ENCODE results near the gene SLC12A8. TPM values are rescaled to one million over a fixed set of nuclear protein-coding genes. Genes with fewer than 3 reads are reported as not detected.

The SLC12A8 gene
- total and polyA plus RNA-seq, 5 donors from 2014 or later, result not detected

DNA sequence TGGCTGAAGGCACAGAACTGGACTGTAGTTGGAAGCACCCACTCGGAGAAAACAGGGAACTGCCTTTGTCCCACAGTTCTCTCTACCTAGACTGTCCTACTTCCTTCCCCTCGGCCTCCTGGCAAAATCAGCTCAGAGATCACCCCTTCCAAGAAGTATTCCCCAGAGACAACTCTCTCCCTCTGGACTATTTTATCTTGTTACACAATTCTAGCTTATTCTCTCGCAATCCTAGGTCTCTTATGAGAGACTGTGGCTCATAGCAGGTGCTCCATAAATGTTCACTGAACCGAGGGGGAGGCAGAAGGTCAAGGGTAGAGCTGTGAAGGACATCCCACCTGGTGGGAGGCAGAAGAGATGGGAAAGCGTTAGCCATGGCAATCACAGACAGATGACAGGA, 167.4 kb downstream of the SLC12A8 start:
- H3K36me3 ChIP-seq (ENCODE audit: control insufficient read depth, insufficient read depth, low read length), result peaks cover 4% of the 10 kb centered on the region
- Mint-ChIP-seq H3K9me3 (no peaks in the 10 kb centered on the region), H3K36me3 (peaks cover 10% of the 10 kb centered on the region), H3K4me3 (no peak overlapping the region), H3K27me3 (no peaks in the 10 kb centered on the region), H3K27ac (no peak overlapping the region), H3K4me1 (peaks cover 11 to 41% (median 21%) of the 10 kb centered on the region in 4 donors)
- no peak overlapping the region for H3K27ac ChIP-seq (ENCODE audit: insufficient read depth, low read length, poor library complexity, severe bottlenecking)
- no peaks in the 10 kb centered on the region for H3K27me3 ChIP-seq (ENCODE audit: control insufficient read depth, insufficient read depth, low read length)
- ATAC-seq (ENCODE audit: low read depth in 2 of 2) (no peak), DNase-seq (no peak)
- H3K4me1 ChIP-seq (ENCODE audit: control insufficient read depth, insufficient read depth, low read length, poor library complexity, severe bottlenecking), result no peaks in the 10 kb centered on the region
- no peaks in the 10 kb centered on the region for H3K9me3 ChIP-seq (ENCODE audit: control insufficient read depth in 2 of 2, low read length in 2 of 2)
- no peak overlapping the region for H3K4me3 ChIP-seq (ENCODE audit: low read depth, low read length)

DNA sequence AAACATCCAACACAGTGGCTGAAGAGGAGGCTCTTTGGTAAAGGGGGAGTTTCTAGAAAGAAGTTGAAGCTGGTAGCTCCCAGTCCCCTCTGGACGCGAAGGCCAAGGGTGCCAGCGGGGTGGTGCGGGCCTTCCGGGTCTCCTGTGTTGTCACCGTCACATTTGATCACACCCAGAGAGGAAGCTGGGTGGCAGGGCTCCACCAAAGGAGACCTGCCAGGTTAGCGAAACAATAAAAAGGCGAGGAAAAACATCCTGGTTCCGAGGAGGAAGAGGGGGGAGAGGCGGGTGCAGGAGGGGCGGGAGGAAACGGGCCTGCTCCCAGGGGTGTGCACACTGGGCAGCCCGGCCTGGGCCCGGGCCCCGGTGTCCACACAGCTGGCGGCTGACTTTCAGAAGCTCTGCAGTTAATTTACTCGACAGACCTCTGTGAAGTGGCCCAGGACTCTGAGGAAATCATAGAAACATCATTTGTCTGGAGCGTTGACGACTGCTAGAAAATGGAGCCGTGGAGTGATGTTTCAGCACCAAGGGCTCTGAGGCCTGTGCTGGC, 168.9 kb downstream of the SLC12A8 start:
- Mint-ChIP-seq H3K27me3 (no peaks in the 10 kb centered on the region), H3K9me3 (no peaks in the 10 kb centered on the region), H3K4me1 (peaks cover 11 to 48% (median 24%) of the 10 kb centered on the region in 4 donors), H3K36me3 (peaks cover 11% of the 10 kb centered on the region), H3K27ac (no peak overlapping the region), H3K4me3 (no peak overlapping the region)
- H3K27me3 ChIP-seq (ENCODE audit: control insufficient read depth, insufficient read depth, low read length), result no peaks in the 10 kb centered on the region
- no peak for ATAC-seq (ENCODE audit: low read depth in 2 of 2)
- no peaks in the 10 kb centered on the region for H3K4me1 ChIP-seq (ENCODE audit: control insufficient read depth, insufficient read depth, low read length, poor library complexity, severe bottlenecking)
- peaks cover 4% of the 10 kb centered on the region for H3K36me3 ChIP-seq (ENCODE audit: control insufficient read depth, insufficient read depth, low read length)
- no peak for DNase-seq
- no peaks in the 10 kb centered on the region for H3K9me3 ChIP-seq (ENCODE audit: control insufficient read depth in 2 of 2, low read length in 2 of 2)
- H3K27ac ChIP-seq (ENCODE audit: insufficient read depth, low read length, poor library complexity, severe bottlenecking), result no peak overlapping the region
- H3K4me3 ChIP-seq (ENCODE audit: low read depth, low read length), result no peak overlapping the region

DNA sequence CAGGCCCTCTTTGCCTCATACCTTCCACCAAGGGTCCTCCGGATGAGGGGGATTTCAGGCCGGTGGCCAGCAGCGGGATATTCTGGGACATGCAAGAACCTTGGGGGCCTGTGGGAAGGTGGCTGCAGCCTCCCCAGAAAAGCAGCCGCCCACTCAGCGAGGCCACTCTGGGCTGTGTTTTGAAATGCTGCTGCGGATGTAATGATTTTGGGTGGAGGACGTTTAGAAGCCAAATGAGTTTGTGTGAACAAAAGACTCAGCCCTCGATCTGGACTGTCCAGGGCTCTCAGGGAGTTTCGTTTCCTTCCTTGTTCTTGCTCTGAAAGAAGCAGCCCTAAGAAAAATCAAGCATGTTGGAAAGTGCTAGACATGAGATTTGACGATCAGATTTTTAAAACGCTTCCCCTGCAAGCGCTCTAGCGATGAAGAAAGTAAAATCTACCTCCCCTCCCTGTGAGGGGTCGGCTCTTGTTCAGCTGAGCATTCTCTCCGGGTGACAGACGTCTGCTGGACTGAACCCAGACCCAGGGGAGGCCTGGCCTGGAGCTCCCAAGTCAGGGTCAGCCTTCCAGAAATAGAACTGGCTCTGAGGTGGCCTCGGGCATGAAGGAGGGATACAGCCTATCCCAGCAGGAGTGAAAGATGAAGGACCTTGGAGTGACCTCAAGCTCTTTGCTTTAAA, 169.7 kb downstream of the SLC12A8 start:
- H3K27ac Mint-ChIP-seq, result no peak overlapping the region
- H3K4me1 ChIP-seq (ENCODE audit: control insufficient read depth, insufficient read depth, low read length, poor library complexity, severe bottlenecking), result no peaks in the 10 kb centered on the region

DNA sequence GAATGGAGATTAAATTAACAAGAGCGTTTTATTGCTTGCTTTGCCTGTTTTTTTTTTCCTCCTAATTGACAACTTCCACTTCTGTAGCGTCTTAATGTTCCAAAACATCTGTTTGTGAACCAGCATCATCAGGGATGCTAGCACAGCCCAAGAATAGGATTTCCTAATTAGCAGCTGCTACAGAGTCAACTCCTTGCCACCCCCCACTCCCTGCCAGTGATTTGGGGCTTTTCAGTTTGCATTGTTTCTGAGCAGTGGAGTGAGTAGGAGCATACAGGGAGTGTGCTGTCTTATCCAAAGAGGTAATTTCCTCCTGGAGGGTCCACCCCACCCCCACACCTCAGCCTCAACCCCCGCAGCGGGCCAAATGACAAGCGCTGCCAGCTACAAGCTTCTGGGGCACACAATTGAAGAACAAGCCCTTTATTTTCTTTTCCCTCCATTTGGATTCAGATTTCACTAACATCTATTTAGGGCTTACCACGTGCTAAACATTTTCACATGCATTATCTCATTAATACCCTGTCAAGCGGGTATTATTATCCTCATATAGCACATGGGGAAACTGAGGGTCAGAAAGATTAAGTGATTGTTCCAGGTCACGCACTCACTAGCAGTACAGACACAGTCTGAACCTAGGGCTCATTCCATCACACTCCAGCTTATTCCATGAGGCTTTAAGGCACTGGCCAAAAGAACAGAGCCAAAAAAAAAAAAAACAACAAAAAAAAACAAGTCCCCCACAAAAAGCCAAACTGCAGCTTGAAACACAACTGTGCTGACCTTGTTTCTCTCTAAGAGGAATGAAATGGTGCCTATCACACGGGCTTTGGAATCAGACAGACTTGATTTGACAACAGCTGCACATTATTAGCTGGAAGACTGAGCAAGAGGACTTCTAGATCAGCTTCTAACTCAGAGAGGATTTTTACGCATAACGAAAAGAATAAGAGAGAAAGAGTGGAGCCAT, 173.1 kb downstream of the SLC12A8 start:
- H3K9me3 ChIP-seq (ENCODE audit: control insufficient read depth in 2 of 2, low read length in 2 of 2), result peaks cover 8 to 10% of the 10 kb centered on the region in 2 experiments
- Mint-ChIP-seq H3K9me3 (peaks cover 0 to 14% (median 5%) of the 10 kb centered on the region in 7 donors), H3K4me1 (peaks cover 26 to 41% (median 35%) of the 10 kb centered on the region in 4 donors), H3K36me3 (peaks cover 14% of the 10 kb centered on the region), H3K27ac (peak overlapping the region in 1 of 3 donors; percentile 48), H3K4me3 (no peak overlapping the region), H3K27me3 (no peaks in the 10 kb centered on the region)
- ATAC-seq (ENCODE audit: low read depth in 2 of 2) (no peak), DNase-seq (no peak)
- no peaks in the 10 kb centered on the region for H3K36me3 ChIP-seq (ENCODE audit: control insufficient read depth, insufficient read depth, low read length)
- no peak overlapping the region for H3K27ac ChIP-seq (ENCODE audit: insufficient read depth, low read length, poor library complexity, severe bottlenecking)
- H3K27me3 ChIP-seq (ENCODE audit: control insufficient read depth, insufficient read depth, low read length), result no peaks in the 10 kb centered on the region
- H3K4me3 ChIP-seq (ENCODE audit: low read depth, low read length), result no peak overlapping the region
- H3K4me1 ChIP-seq (ENCODE audit: control insufficient read depth, insufficient read depth, low read length, poor library complexity, severe bottlenecking), result no peaks in the 10 kb centered on the region

More for the DNA sequence above, 169.7 kb downstream of the SLC12A8 start:
- H3K4me1 Mint-ChIP-seq, result peaks cover 12 to 43% (median 25%) of the 10 kb centered on the region in 4 donors
- no peaks in the 10 kb centered on the region for H3K27me3 ChIP-seq (ENCODE audit: control insufficient read depth, insufficient read depth, low read length)
- no peak overlapping the region for H3K4me3 ChIP-seq (ENCODE audit: low read depth, low read length)
- no peak for DNase-seq
- no peak for ATAC-seq (ENCODE audit: low read depth in 2 of 2)
- H3K27ac ChIP-seq (ENCODE audit: insufficient read depth, low read length, poor library complexity, severe bottlenecking), result no peak overlapping the region
- H3K9me3 ChIP-seq (ENCODE audit: control insufficient read depth in 2 of 2, low read length in 2 of 2), result no peaks in the 10 kb centered on the region
- H3K36me3 Mint-ChIP-seq, result peaks cover 11% of the 10 kb centered on the region
- peaks cover 2% of the 10 kb centered on the region for H3K36me3 ChIP-seq (ENCODE audit: control insufficient read depth, insufficient read depth, low read length)
- peaks cover 0 to under 1% (median 0%) of the 10 kb centered on the region in 7 donors for H3K9me3 Mint-ChIP-seq
- H3K4me3 Mint-ChIP-seq, result no peak overlapping the region
- H3K27me3 Mint-ChIP-seq, result no peaks in the 10 kb centered on the region

DNA sequence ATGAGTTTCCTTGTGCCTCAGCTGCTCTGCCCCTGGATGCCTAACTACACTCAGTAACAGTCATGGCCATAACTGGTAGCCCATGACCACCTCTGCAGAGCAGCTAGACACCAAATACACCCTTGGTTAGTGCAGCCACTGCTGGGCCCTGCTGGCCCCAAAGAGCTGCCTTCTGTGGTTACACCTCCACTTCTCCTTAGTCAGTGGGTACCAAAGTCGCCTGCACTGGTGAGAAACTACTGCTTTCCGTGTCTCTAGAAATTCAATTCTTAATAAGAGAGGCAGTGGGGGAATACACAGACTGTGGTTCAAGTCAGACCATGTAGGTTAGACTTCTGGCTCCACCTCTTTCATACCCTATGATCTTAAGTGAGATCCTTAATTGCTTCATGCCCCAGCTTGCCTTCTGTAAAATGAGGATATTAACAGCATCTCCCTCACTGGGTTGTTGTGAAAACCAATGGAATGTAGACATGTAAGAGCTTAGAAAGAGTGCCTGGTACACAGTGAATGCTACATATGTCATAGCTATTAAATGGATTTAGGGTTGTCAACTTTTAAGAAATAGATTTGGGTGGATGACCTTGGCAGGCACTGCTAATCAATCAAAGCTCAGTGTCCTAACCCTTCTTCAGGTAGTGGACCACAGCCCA, 174.9 kb downstream of the SLC12A8 start:
- Histone ChIP-seq H3K4me3 (ENCODE audit: low read depth, low read length) (no peak overlapping the region), H3K27me3 (ENCODE audit: control insufficient read depth, insufficient read depth, low read length) (no peaks in the 10 kb centered on the region), H3K9me3 (ENCODE audit: control insufficient read depth in 2 of 2, low read length in 2 of 2) (peaks cover 8 to 10% of the 10 kb centered on the region in 2 experiments), H3K36me3 (ENCODE audit: control insufficient read depth, insufficient read depth, low read length) (no peaks in the 10 kb centered on the region), H3K27ac (ENCODE audit: insufficient read depth, low read length, poor library complexity, severe bottlenecking) (no peak overlapping the region), H3K4me1 (ENCODE audit: control insufficient read depth, insufficient read depth, low read length, poor library complexity, severe bottlenecking) (no peaks in the 10 kb centered on the region)
- DNase-seq (no peak), ATAC-seq (ENCODE audit: low read depth in 2 of 2) (no peak)
- Mint-ChIP-seq H3K4me1 (peaks cover 31 to 45% (median 35%) of the 10 kb centered on the region in 4 donors), H3K4me3 (peak overlapping the region in 1 of 4 donors; percentile 54), H3K36me3 (peaks cover 17% of the 10 kb centered on the region), H3K27ac (peak overlapping the region in 1 of 3 donors; percentile 49), H3K9me3 (peaks cover 0 to 14% (median 5%) of the 10 kb centered on the region in 7 donors), H3K27me3 (no peaks in the 10 kb centered on the region)

DNA sequence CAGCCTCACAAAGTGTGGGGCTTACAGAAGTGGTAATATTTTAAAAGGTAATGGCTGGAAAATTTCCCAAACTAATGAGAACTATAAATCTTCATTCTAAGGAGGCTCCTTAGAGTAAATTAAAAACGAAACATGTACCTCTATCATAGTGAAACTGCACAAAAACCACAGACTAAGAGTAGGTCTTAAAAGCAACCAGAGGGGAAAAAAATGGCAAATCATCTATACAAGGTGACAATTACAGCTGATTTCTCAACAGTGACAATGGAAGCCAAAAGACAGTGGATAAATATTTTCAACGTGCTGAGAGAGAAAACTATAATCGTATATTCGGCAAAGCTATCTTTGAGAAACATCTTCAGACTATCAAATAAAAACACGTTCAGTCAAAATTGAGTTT, 177.3 kb downstream of the SLC12A8 start:
- no peak overlapping the region for H3K4me3 Mint-ChIP-seq
- H3K36me3 ChIP-seq (ENCODE audit: control insufficient read depth, insufficient read depth, low read length), result no peaks in the 10 kb centered on the region
- no peak overlapping the region for H3K4me3 ChIP-seq (ENCODE audit: low read depth, low read length)
- no peak overlapping the region for H3K27ac ChIP-seq (ENCODE audit: insufficient read depth, low read length, poor library complexity, severe bottlenecking)
- H3K27me3 Mint-ChIP-seq, result no peaks in the 10 kb centered on the region
- H3K27ac Mint-ChIP-seq, result peak overlapping the region in 1 of 3 donors; percentile 31
- peak in 1 of 3 donors; percentile 57 for DNase-seq
- ATAC-seq (ENCODE audit: low read depth in 2 of 2), result no peak
- peaks cover 21% of the 10 kb centered on the region for H3K36me3 Mint-ChIP-seq
- H3K4me1 ChIP-seq (ENCODE audit: control insufficient read depth, insufficient read depth, low read length, poor library complexity, severe bottlenecking), result no peaks in the 10 kb centered on the region
- peaks cover 8 to 10% of the 10 kb centered on the region in 2 experiments for H3K9me3 ChIP-seq (ENCODE audit: control insufficient read depth in 2 of 2, low read length in 2 of 2)
- peaks cover 22 to 44% (median 32%) of the 10 kb centered on the region in 4 donors for H3K4me1 Mint-ChIP-seq
- peaks cover 0 to 14% (median 5%) of the 10 kb centered on the region in 7 donors for H3K9me3 Mint-ChIP-seq
- H3K27me3 ChIP-seq (ENCODE audit: control insufficient read depth, insufficient read depth, low read length), result no peaks in the 10 kb centered on the region

DNA sequence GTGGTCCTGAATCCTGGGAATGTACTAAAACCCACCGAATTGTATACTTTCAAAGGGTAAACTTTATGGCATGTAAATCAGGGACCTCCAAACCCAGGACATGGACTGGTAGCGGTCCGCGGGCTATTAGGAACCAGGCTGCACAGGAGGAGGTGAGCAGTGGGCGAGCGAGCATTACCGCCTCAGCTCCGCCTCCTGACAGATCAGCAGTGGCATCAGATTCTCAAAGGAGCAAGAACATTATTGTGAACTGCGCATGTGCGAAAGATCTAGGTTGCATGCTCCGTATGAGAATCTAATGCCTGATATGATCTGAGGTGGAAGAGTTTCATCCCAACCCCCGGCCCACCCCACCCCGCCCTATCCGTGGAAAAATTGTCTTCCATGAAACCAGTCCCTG, 178.9 kb downstream of the SLC12A8 start:
- Histone ChIP-seq H3K36me3 (ENCODE audit: control insufficient read depth, insufficient read depth, low read length) (peaks cover 6% of the 10 kb centered on the region), H3K4me3 (ENCODE audit: low read depth, low read length) (no peak overlapping the region), H3K4me1 (ENCODE audit: control insufficient read depth, insufficient read depth, low read length, poor library complexity, severe bottlenecking) (no peaks in the 10 kb centered on the region), H3K9me3 (ENCODE audit: control insufficient read depth in 2 of 2, low read length in 2 of 2) (peaks cover 8 to 10% of the 10 kb centered on the region in 2 experiments), H3K27me3 (ENCODE audit: control insufficient read depth, insufficient read depth, low read length) (no peaks in the 10 kb centered on the region), H3K27ac (ENCODE audit: insufficient read depth, low read length, poor library complexity, severe bottlenecking) (no peak overlapping the region)
- ATAC-seq (ENCODE audit: low read depth in 2 of 2) (no peak), DNase-seq (no peak)
- Mint-ChIP-seq H3K27ac (no peak overlapping the region), H3K4me1 (peaks cover 21 to 33% (median 24%) of the 10 kb centered on the region in 4 donors), H3K27me3 (no peaks in the 10 kb centered on the region), H3K9me3 (peaks cover 0 to 14% (median 5%) of the 10 kb centered on the region in 7 donors), H3K4me3 (no peak overlapping the region), H3K36me3 (peaks cover 23% of the 10 kb centered on the region)

Data from CD4-positive, CD25-positive, alpha-beta regulatory T cell (primary cell).